HCT116 (cell line): ENCODE data around the gene ZSCAN21. TPM values are rescaled to one million over a fixed set of nuclear protein-coding genes. Genes with fewer than 3 reads are reported as not detected.

ENCODE experiments used
- ATAC-seq: fragments of 200-7000 bp; cut with Tn5 transposase; 2 replicates; pipeline ENCODE4 v1.9.1; 2020; ENCODE audit warnings: mild to moderate bottlenecking, moderate library complexity
- BruUV-seq: library from RNA; stranded (reverse); fragments of 400-500 nt; replicated peaks from 2 replicates; lab custom pipeline; 2021; lab: Mats Ljungman, UMichigan
- CTCF ChIA-PET: fragments of 300-600 bp; sonication (Branson Sonifier 250); formaldehyde crosslinking; loops from one replicate; lab custom pipeline; 2021; ENCODE audit warnings: antibody characterized with exemption; lab: Charles Lee
- POLR2A ChIA-PET: fragments of 300-600, 350-600 bp; sonication (Branson Sonifier 250); formaldehyde crosslinking; loops from one replicate; lab custom pipeline; 2021; ENCODE audit warnings: antibody characterized with exemption; lab: Charles Lee
- RAD21 ChIA-PET, 2 experiments: fragments of 300-600 bp; sonication (Branson Sonifier 250); formaldehyde crosslinking; loops; one replicate each; lab custom pipeline; 2023; ENCODE audit warnings: low total read pairs in 2 of 2; ENCODE audit not compliant: uncharacterized antibody in 2 of 2, unreplicated experiment in 2 of 2, low non-redundant PET in 1 of 2; lab: Charles Lee
- DNase-seq: peaks from one replicate; pipeline ENCODE4 v3.0.0-alpha.2; 2010; ENCODE audit warnings: low read depth, low spot score
- H2AFZ ChIP-seq: fragments of 200-600 bp; shearing (Covaris generic), sonication (generic); 2 replicates; pipeline ENCODE4 v1.6.1; 2017; ENCODE audit warnings: low read depth, mixed run types, mixed read lengths, antibody characterized with exemption, low read length; ENCODE audit not compliant: poor library complexity, severe bottlenecking
- H3K27ac ChIP-seq: 2 replicates; pipeline ENCODE4 v1.5.1; 2012; ENCODE audit warnings: low read depth, low read length
- H3K27me3 ChIP-seq: fragments of 200-600 bp; sonication (generic); 2 replicates; pipeline ENCODE4 v1.6.1; 2016; ENCODE audit warnings: mixed run types, low read length, mixed read lengths; ENCODE audit not compliant: insufficient read depth
- H3K36me3 ChIP-seq, 2 experiments: fragments of 200-500 bp in 1 of 2; fragments of 200-600 bp in 1 of 2; sonication (Bioruptor generic) in 1 of 2; sonication (generic) in 1 of 2; 2 replicates each; pipeline versions ENCODE4 v1.5.1 to v1.6.1; 2014 to 2016; ENCODE audit warnings: low read length in 2 of 2, inconsistent platforms in 1 of 2, mixed read lengths in 1 of 2, mixed run types in 1 of 2; ENCODE audit not compliant: insufficient read depth in 2 of 2, control insufficient read depth in 1 of 2
- H3K4me1 ChIP-seq, 2 experiments: fragments of 200-600 bp in 1 of 2; sonication (generic) in 1 of 2; 2 replicates each; pipeline versions ENCODE4 v1.5.1 to v1.6.1; 2012 to 2017; ENCODE audit warnings: low read length in 2 of 2, inconsistent platforms in 1 of 2, mild to moderate bottlenecking in 1 of 2, mixed read lengths in 1 of 2, mixed run types in 1 of 2, moderate library complexity in 1 of 2; ENCODE audit not compliant: insufficient read depth in 2 of 2, control insufficient read depth in 1 of 2
- H3K4me2 ChIP-seq: fragments of 200-600 bp; sonication (generic); 2 replicates; pipeline ENCODE4 v1.6.1; 2017; ENCODE audit warnings: mixed run types, low read length, mixed read lengths
- H3K4me3 ChIP-seq, 2 experiments: fragments of 200-600 bp in 1 of 2; sonication (generic) in 1 of 2; replicated peaks in 1 of 2; 2 replicates each; pipeline ENCODE4 v1.5.1; 2011 to 2016; ENCODE audit warnings: low read length in 2 of 2, control low read depth in 1 of 2, low read depth in 1 of 2, mild to moderate bottlenecking in 1 of 2, mixed read lengths in 1 of 2, mixed run types in 1 of 2
- H3K79me2 ChIP-seq: fragments of 200-600 bp; sonication (generic); 2 replicates; pipeline ENCODE4 v1.6.1; 2017; ENCODE audit warnings: mild to moderate bottlenecking, mixed run types, low read length, moderate library complexity, mixed read lengths; ENCODE audit not compliant: insufficient read depth
- H3K9ac ChIP-seq: fragments of 200-600 bp; sonication (generic); 2 replicates; pipeline ENCODE4 v1.6.1; 2016; ENCODE audit warnings: low read length, mixed read lengths
- H3K9me2 ChIP-seq: fragments of 200-600 bp; sonication (generic), shearing (Covaris generic); 2 replicates; pipeline ENCODE4 v1.6.1; 2017; ENCODE audit warnings: mixed run types, mild to moderate bottlenecking, moderate library complexity; ENCODE audit not compliant: insufficient read depth
- H3K9me3 ChIP-seq, 2 experiments: fragments of 200-500 bp in 1 of 2; fragments of 200-600 bp in 1 of 2; sonication (Bioruptor generic) in 1 of 2; sonication (generic) in 1 of 2; 2 replicates each; pipeline ENCODE4 v1.6.1; 2014 to 2017; ENCODE audit warnings: low read length in 2 of 2, mixed read lengths in 2 of 2, inconsistent platforms in 1 of 2, low read depth in 1 of 2, mild to moderate bottlenecking in 1 of 2, mixed run types in 1 of 2, moderate library complexity in 1 of 2; ENCODE audit not compliant: control insufficient read depth in 1 of 2, insufficient read depth in 1 of 2
- H4K20me1 ChIP-seq: fragments of 200-600 bp; sonication (generic), shearing (Covaris generic); 2 replicates; pipeline ENCODE4 v1.6.1; 2017; ENCODE audit warnings: mixed run types, mild to moderate bottlenecking, moderate library complexity; ENCODE audit not compliant: insufficient read depth
- CEBPB ChIP-seq: IDR thresholded peaks from 2 replicates; pipeline ENCODE4 v1.6.1; 2012; ENCODE audit warnings: low read depth
- EGR1 ChIP-seq: IDR thresholded peaks from 2 replicates; pipeline ENCODE4 v1.6.1; 2012; ENCODE audit warnings: low read depth
- EZH2 ChIP-seq: fragments of 200-600 bp; sonication (generic); IDR thresholded peaks from 2 replicates; pipeline ENCODE4 v1.6.1; 2017; ENCODE audit warnings: antibody characterized with exemption, mixed run types
- EZH2phosphoT487 ChIP-seq: fragments of 200-600 bp; IDR thresholded peaks from 2 replicates; pipeline ENCODE4 v1.6.1; 2018; ENCODE audit warnings: antibody characterized with exemption, borderline replicate concordance
- POLR2A ChIP-seq: IDR thresholded peaks from 2 replicates; pipeline ENCODE4 v1.7.0; 2011; ENCODE audit warnings: borderline replicate concordance; ENCODE audit not compliant: insufficient read depth, insufficient read length; ENCODE audit errors: extremely low read depth
- POLR2AphosphoS5 ChIP-seq: IDR thresholded peaks from 2 replicates; pipeline ENCODE4 v1.6.1; 2011; ENCODE audit warnings: mild to moderate bottlenecking, low read depth, low read length, moderate library complexity
- RAD21 ChIP-seq: IDR thresholded peaks from 2 replicates; pipeline ENCODE4 v1.6.1; 2012; ENCODE audit warnings: low read depth, mild to moderate bottlenecking
- SIN3A ChIP-seq: IDR thresholded peaks from 2 replicates; pipeline ENCODE4 v1.6.1; 2012; ENCODE audit warnings: low read depth
- SP1 ChIP-seq: IDR thresholded peaks from 2 replicates; pipeline ENCODE4 v1.6.1; 2012; ENCODE audit warnings: low read depth
- SRF ChIP-seq: IDR thresholded peaks from 2 replicates; pipeline ENCODE4 v1.6.1; 2012; ENCODE audit warnings: low read depth
- TCF7L2 ChIP-seq: IDR thresholded peaks from 2 replicates; pipeline ENCODE4 v1.7.0; 2011; ENCODE audit warnings: borderline replicate concordance, inconsistent platforms; ENCODE audit not compliant: insufficient read depth, insufficient read length; ENCODE audit errors: extremely low read depth
- ZNF274 ChIP-seq: fragments of 200-500 bp; sonication (Bioruptor generic); IDR thresholded peaks from 2 replicates; pipeline ENCODE4 v1.6.1; 2014; ENCODE audit warnings: mild to moderate bottlenecking, low read depth, low read length, inconsistent platforms
- intact Hi-C: fragments of 100-400 bp; cut with micrococcal nuclease; formaldehyde crosslinking; loops from 2 replicates; pipeline ENCODE4 v1.10.0; 2022
- total RNA-seq: library from RNA; stranded (reverse); gene quantifications from one replicate; pipeline ENCODE4 v1.2.1, GENCODE V29; 2021; ENCODE audit not compliant: unreplicated experiment
- TF ChIP-seq, protein P1 (sequence below): IDR thresholded peaks from 2 replicates; pipeline ENCODE4 v1.6.1; 2012; ENCODE audit warnings: low read depth
- TF ChIP-seq, protein P2 (sequence below): IDR thresholded peaks from 2 replicates; pipeline ENCODE4 v1.6.1; 2012
- TF ChIP-seq, protein P3 (sequence below), 3 experiments: fragments of 200-600 bp in 1 of 3; sonication (generic) in 1 of 3; IDR thresholded peaks in 2 of 3; conservative IDR thresholded peaks in 1 of 3; 2 replicates each; pipeline ENCODE4 v1.5.1; 2012 to 2017; ENCODE audit warnings: low read depth in 2 of 3, low read length in 2 of 3, antibody characterized with exemption in 1 of 3, borderline replicate concordance in 1 of 3, control low read depth in 1 of 3, mild to moderate bottlenecking in 1 of 3, mixed read lengths in 1 of 3, mixed run types in 1 of 3, moderate library complexity in 1 of 3; ENCODE audit not compliant: insufficient read depth in 1 of 3

The ZSCAN21 gene
- total RNA-seq, 1 experiment from 2014 or later = 10.3 TPM

DNA sequence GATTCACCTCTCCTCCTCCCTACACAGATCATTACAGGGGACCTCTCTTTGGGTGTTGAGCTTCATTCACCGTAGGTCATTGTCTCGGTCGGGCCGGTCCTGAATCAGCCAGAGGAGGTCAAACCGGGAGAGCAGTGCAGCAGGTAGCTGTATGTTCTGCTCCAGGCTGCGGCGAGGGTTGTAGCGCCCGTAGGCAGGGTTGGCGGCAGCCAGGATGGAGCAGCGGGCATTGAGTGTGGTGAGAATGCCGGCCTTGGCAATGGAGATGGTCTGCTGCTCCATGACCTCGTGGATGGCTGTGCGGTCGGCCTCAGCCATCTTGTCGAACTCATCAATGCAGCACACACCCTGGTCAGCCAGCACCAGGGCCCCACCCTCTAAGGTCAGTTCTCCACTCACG lies 46.1 kb downstream of the ZSCAN21 start:
- POLR2A ChIA-PET = no interaction called here
- H3K4me1 ChIP-seq = peaks cover 0 to 10% of the 10 kb centered on the region in 2 experiments; a peak in 3 of 4 replicates
- no peaks in the 10 kb centered on the region for H3K9me3 ChIP-seq
- H3K79me2 ChIP-seq = peaks cover 71% of the 10 kb centered on the region
- H3K9ac ChIP-seq = no peak overlapping the region
- BruUV-seq = no TSS peak
- CTCF ChIA-PET = no interaction called here
- ATAC-seq (no peak), DNase-seq (no peak)
- no peak overlapping the region for H3K4me3 ChIP-seq
- peak overlapping the region; percentile 15; the same call in 1 of the 2 replicates for H3K27ac ChIP-seq
- RAD21 ChIA-PET = no interaction called here
- no peaks in the 10 kb centered on the region for H3K27me3 ChIP-seq
- peaks cover 23% of the 10 kb centered on the region for H4K20me1 ChIP-seq
- peaks cover 67 to 89% of the 10 kb centered on the region in 2 experiments for H3K36me3 ChIP-seq
- no peaks in the 10 kb centered on the region for H3K9me2 ChIP-seq
- intact Hi-C loops = no loop called here
- no peak overlapping the region for H2AFZ ChIP-seq
- H3K4me2 ChIP-seq = no peak overlapping the region
- no peak for TF ChIP-seq POLR2A
- 0 out of 2 replicates have a peak, but pooled peaks have one; percentile 12 for TF ChIP-seq POLR2AphosphoS5
- TF ChIP-seq ZNF274 = no peak
- TF ChIP-seq TCF7L2 = no peak
- TF ChIP-seq, all 23 proteins: peak for 1

DNA sequence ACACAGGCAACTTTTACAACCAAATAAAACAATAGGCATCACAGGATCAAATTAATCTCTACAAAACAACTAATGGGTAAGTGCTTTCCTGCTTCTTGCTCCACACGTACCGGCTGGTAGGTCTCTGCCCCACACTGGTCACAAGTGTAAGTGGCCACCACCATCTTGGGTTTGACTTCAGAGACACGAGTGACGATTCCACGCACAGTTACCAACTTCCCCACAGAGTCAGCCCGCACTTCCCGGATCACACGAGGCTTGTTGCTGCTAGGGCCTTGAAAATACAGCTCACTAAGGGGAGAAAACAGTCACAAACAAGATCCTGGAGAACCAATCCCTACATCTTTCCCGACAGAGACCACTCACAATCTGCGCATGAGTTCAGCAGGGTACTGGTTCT lies 49.3 kb downstream of the ZSCAN21 start:
- intact Hi-C loops = no loop called here
- no TSS peak for BruUV-seq
- Histone ChIP-seq H3K9ac (no peak overlapping the region), H3K4me2 (no peak overlapping the region), H3K4me3 (no peak overlapping the region), H3K27me3 (no peaks in the 10 kb centered on the region), H3K79me2 (peaks cover 75% of the 10 kb centered on the region), H3K9me3 (no peaks in the 10 kb centered on the region), H4K20me1 (peaks cover 19% of the 10 kb centered on the region), H3K27ac (peak overlapping the region; percentile 88; the same call in 1 of the 2 replicates), H3K4me1 (peaks cover 6 to 24% of the 10 kb centered on the region in 2 experiments; a peak in 3 of 4 replicates), H3K36me3 (peaks cover 55 to 60% of the 10 kb centered on the region in 2 experiments), H3K9me2 (no peaks in the 10 kb centered on the region), H2AFZ (no peak overlapping the region)
- POLR2A ChIA-PET = no interaction called here
- no peak for ATAC-seq
- RAD21 ChIA-PET = no interaction called here
- no peak for DNase-seq
- CTCF ChIA-PET = no interaction called here
- TF ChIP-seq, protein P1, sequence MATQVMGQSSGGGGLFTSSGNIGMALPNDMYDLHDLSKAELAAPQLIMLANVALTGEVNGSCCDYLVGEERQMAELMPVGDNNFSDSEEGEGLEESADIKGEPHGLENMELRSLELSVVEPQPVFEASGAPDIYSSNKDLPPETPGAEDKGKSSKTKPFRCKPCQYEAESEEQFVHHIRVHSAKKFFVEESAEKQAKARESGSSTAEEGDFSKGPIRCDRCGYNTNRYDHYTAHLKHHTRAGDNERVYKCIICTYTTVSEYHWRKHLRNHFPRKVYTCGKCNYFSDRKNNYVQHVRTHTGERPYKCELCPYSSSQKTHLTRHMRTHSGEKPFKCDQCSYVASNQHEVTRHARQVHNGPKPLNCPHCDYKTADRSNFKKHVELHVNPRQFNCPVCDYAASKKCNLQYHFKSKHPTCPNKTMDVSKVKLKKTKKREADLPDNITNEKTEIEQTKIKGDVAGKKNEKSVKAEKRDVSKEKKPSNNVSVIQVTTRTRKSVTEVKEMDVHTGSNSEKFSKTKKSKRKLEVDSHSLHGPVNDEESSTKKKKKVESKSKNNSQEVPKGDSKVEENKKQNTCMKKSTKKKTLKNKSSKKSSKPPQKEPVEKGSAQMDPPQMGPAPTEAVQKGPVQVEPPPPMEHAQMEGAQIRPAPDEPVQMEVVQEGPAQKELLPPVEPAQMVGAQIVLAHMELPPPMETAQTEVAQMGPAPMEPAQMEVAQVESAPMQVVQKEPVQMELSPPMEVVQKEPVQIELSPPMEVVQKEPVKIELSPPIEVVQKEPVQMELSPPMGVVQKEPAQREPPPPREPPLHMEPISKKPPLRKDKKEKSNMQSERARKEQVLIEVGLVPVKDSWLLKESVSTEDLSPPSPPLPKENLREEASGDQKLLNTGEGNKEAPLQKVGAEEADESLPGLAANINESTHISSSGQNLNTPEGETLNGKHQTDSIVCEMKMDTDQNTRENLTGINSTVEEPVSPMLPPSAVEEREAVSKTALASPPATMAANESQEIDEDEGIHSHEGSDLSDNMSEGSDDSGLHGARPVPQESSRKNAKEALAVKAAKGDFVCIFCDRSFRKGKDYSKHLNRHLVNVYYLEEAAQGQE = no peak
- TF ChIP-seq RAD21 (no peak), ZNF274 (no peak), SIN3A (no peak), SP1 (no peak), EZH2 (no peak), EZH2phosphoT487 (no peak), TCF7L2 (no peak), CEBPB (no peak), SRF (no peak), EGR1 (no peak)
- TF ChIP-seq, protein P2, sequence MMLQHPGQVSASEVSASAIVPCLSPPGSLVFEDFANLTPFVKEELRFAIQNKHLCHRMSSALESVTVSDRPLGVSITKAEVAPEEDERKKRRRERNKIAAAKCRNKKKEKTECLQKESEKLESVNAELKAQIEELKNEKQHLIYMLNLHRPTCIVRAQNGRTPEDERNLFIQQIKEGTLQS = no peak
- TF ChIP-seq, protein P3, sequence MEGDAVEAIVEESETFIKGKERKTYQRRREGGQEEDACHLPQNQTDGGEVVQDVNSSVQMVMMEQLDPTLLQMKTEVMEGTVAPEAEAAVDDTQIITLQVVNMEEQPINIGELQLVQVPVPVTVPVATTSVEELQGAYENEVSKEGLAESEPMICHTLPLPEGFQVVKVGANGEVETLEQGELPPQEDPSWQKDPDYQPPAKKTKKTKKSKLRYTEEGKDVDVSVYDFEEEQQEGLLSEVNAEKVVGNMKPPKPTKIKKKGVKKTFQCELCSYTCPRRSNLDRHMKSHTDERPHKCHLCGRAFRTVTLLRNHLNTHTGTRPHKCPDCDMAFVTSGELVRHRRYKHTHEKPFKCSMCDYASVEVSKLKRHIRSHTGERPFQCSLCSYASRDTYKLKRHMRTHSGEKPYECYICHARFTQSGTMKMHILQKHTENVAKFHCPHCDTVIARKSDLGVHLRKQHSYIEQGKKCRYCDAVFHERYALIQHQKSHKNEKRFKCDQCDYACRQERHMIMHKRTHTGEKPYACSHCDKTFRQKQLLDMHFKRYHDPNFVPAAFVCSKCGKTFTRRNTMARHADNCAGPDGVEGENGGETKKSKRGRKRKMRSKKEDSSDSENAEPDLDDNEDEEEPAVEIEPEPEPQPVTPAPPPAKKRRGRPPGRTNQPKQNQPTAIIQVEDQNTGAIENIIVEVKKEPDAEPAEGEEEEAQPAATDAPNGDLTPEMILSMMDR (IDR thresholded peaks at IDR 0.05 in 2 of 3, conservative IDR thresholded peaks at IDR 0.05 in 1 of 3; ENCODE audit: borderline replicate concordance in 1 of 3, insufficient read depth in 1 of 3, low read depth in 2 of 3, low read length in 2 of 3) = no peak
